H1 (cell line): ENCODE results near the gene CCN6. TPM values are rescaled to one million over a fixed set of nuclear protein-coding genes. Genes with fewer than 3 reads are reported as not detected.

Experiments
- CHD1 ChIP-seq: IDR thresholded peaks from 2 replicates; pipeline ENCODE4 v1.6.1; 2012; ENCODE audit warnings: low read depth, low read length, improper control_type of control experiment
- KDM4A ChIP-seq: IDR thresholded peaks from one replicate; pipeline ENCODE4 v1.7.1; 2012; ENCODE audit warnings: low read depth, mild to moderate bottlenecking, moderate library complexity, low read length, inconsistent platforms; ENCODE audit not compliant: severe bottlenecking
- NRF1 ChIP-seq: IDR thresholded peaks from 2 replicates; pipeline ENCODE4 v1.6.1; 2011; ENCODE audit warnings: mild to moderate bottlenecking, low read depth, low read length, improper control_type of control experiment
- POLR2A ChIP-seq, 2 experiments: IDR thresholded peaks; 1 replicate in 1 of 2; 2 replicates in 1 of 2; pipeline ENCODE4 v1.6.1; 2011; ENCODE audit warnings: low read depth in 2 of 2, low read length in 2 of 2, mild to moderate bottlenecking in 2 of 2; ENCODE audit errors: control extremely low read depth in 1 of 2
- RBBP5 ChIP-seq: IDR thresholded peaks from 2 replicates; pipeline ENCODE4 v1.7.1; 2012; ENCODE audit warnings: low read depth, mild to moderate bottlenecking, inconsistent platforms, low read length, moderate library complexity, borderline replicate concordance
- SP2 ChIP-seq: IDR thresholded peaks from 2 replicates; pipeline ENCODE4 v1.6.1; 2012; ENCODE audit warnings: mild to moderate bottlenecking, low read length, inconsistent platforms
- TAF7 ChIP-seq: optimal IDR thresholded peaks from 2 replicates; pipeline ENCODE3; 2011; ENCODE audit warnings: low read depth, mild to moderate bottlenecking, inconsistent platforms, low read length, moderate library complexity, borderline replicate concordance
- TBP ChIP-seq: IDR thresholded peaks from 2 replicates; pipeline ENCODE4 v1.6.1; 2011; ENCODE audit warnings: low read depth, low read length, improper control_type of control experiment
- YY1 ChIP-seq: IDR thresholded peaks from 2 replicates; pipeline ENCODE4 v1.6.1; 2011; ENCODE audit warnings: low read depth, mild to moderate bottlenecking, low read length
- polyA plus RNA-seq, 7 experiments: library from polyadenylated mRNA; depleted of rRNA in 3 of 7; stranded (reverse) in 5 of 7; unstranded in 2 of 7; fragments of >200 nt in 5 of 7; fragments of 200-250 nt in 2 of 7; gene quantifications; 1 replicate in 5 of 7; 2 replicates in 1 of 7; 4 replicates in 1 of 7; pipeline versions ENCODE4 v1.2.1 to v1.2.3, GENCODE V29; 2011 to 2013; ENCODE audit warnings: missing spikeins in 2 of 7, mixed read lengths in 2 of 7
- total RNA-seq: library from RNA; stranded (reverse); fragmentation: NEBNext Ultra II Directional; extraction: Animal tissue kit (Norgen Biotek cat#: 25700); gene quantifications from 2 replicates; pipeline ENCODE4 v1.2.1, GENCODE V29; 2021
- TF ChIP-seq, protein P1 (sequence below), 3 experiments: IDR thresholded peaks; 1 replicate in 2 of 3; 2 replicates in 1 of 3; pipeline versions ENCODE4 v1.5.1 to v1.6.1; 2011; ENCODE audit warnings: low read length in 3 of 3, mild to moderate bottlenecking in 3 of 3, inconsistent platforms in 2 of 3, low read depth in 1 of 3, moderate library complexity in 1 of 3; ENCODE audit not compliant: insufficient read depth in 1 of 3; ENCODE audit errors: control extremely low read depth in 1 of 3

Gene CCN6
- total and polyA plus RNA-seq, 2 of the 8 experiments (the other 6 are each of a cell fraction or from before 2014, with no cell fraction given), result not detected

DNA sequence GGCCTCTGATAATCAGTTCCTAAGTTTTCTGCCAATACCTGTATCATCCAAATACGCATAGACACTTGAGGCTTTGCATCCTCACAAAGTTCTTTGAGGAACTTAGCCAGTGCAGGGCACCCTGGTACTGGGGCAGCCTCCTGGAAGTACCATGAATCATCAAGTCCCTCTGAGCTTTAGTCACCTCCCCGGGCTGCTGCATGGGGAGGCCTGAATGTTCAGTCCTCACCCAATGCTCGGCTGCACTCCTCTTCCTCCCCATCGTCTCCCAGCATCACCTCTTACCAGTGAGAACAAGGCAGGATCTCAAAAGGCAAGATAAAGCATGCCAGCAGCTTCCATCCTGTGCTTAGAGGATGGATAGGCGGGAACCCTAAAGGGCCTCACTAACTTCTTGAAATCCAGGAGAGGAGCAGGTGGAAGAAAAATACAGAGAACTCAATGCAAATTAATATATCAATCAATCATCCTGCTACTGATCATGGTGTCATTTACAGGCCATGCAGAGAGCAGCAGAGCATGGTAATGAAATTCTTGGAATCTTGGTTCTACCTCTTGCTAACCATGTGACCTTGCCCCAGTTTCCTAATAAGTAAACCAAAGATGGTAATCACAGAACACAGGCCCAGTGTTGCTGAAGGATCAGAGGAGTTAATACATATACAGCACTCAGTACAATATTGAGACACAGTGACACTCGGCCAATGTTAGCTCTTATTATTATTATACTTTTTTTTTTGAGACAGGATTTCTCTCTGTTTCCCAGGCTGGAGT is 4.7 kb upstream of the CCN6 start (continued):
- TF ChIP-seq NRF1, result no peak
- TF ChIP-seq CHD1, result no peak
- no peak for TF ChIP-seq POLR2A (IDR thresholded peaks at IDR 0.05; ENCODE audit: control extremely low read depth in 1 of 2, low read depth in 2 of 2, low read length in 2 of 2)
- TF ChIP-seq SP2, result no peak
- no peak for TF ChIP-seq TBP
- TF ChIP-seq, protein P1, sequence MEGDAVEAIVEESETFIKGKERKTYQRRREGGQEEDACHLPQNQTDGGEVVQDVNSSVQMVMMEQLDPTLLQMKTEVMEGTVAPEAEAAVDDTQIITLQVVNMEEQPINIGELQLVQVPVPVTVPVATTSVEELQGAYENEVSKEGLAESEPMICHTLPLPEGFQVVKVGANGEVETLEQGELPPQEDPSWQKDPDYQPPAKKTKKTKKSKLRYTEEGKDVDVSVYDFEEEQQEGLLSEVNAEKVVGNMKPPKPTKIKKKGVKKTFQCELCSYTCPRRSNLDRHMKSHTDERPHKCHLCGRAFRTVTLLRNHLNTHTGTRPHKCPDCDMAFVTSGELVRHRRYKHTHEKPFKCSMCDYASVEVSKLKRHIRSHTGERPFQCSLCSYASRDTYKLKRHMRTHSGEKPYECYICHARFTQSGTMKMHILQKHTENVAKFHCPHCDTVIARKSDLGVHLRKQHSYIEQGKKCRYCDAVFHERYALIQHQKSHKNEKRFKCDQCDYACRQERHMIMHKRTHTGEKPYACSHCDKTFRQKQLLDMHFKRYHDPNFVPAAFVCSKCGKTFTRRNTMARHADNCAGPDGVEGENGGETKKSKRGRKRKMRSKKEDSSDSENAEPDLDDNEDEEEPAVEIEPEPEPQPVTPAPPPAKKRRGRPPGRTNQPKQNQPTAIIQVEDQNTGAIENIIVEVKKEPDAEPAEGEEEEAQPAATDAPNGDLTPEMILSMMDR (IDR thresholded peaks at IDR 0.05; ENCODE audit: control extremely low read depth in 1 of 3, insufficient read depth in 1 of 3, low read depth in 1 of 3, low read length in 3 of 3), result no peak
- no peak for TF ChIP-seq TAF7
- TF ChIP-seq YY1, result no peak
- TF ChIP-seq KDM4A, result no peak
- no peak for TF ChIP-seq RBBP5
